ENCODE measurements around the gene SCARF2.
"Not testable (repeated sequence)": the region's sequence is repeated elsewhere in the genome, so short reads cannot be mapped to it uniquely, and the experiment has no call there.

The SCARF2 gene

GRCh38 chr22:20391222-20391621 is 46.4 kb downstream of the SCARF2 start:
- DNase-seq: no peak

GRCh38 chr22:20390394-20390907 is 47.2 kb downstream of the SCARF2 start:
- no peak for DNase-seq

DNA sequence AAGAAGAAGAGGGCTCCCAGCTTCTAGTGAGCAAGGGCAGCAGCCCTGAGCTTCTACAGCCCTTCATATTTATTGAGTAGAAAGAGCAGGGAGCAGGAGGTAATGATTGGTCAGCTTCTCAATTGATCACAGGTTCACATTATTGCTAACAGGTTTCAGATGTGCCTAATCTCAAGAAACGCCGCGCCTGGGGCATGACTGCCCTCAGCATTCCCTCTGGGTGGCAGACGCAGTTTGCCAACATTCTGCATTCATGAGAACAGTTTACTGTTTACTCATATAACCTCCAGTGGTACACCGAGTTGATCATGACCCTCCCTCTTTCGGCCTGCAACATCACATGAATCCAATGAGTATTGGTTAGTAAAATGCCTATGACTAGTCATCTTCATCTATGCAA is 48.3 kb downstream of the SCARF2 start:
- DNase-seq: no peak

GRCh38 chr22:20388200-20388599 is 49.4 kb downstream of the SCARF2 start:
- no peak for DNase-seq

DNA sequence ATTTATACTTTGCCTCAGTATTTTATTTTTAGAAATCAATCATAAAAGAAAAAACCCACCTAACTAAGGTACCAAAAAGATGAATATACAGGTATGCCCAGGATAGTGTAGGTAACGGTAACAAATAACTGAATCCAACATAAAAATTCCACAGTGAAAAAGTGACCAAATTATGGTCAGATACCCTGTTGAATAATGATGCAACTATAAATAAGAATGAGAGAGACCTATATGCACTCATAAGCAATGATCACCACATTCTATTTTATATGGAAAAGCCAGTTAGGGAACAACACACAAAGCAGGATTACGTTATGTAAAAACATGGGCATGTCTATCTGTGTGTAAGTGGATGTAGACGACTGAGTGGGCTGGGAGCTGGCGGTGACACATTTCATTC is 50.7 kb downstream of the SCARF2 start:
- DNase-seq: no peak

DNA sequence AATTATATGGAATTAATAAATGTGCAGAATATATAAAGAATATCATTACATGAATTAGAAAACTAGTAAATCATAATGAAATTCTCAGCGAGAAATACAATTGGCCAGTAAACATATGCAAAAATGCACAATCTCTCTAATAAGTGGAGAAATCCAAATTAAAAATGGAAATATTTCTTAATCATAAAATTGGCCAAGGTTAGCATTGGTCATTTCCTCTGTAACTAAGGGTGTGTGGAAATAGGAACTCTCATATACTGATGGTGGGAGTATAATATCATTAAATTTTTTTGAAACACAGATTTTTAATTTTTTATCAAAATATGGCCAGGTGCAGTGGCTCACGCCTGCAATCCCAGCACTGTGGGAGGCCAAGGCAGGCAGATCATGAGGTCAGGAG is 51.3 kb downstream of the SCARF2 start:
- DNase-seq: no peak

- no peak for DNase-seq
Observed at GRCh38 chr22:20384865-20385264, 52.8 kb downstream of the SCARF2 start.

DNA sequence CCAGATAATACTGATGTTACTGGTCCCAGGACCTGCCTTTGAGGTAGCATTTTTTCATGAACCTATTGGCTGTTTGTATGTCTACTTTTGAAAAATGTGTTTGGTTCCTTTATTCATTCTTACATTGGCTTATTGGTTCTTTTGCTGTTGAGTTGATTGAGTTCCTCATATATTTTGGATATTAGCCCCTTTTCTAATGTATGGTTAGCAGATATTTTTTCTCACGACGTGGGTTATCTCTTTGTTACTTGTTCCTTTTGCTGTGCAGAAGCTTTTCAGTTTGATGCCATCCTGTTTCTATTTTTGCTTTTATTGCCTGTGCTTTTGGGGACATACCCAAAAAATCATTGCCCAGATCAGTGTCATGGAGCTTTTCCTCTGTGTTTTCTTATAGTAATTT is 53.5 kb downstream of the SCARF2 start:
- DNase-seq: no peak

DNA sequence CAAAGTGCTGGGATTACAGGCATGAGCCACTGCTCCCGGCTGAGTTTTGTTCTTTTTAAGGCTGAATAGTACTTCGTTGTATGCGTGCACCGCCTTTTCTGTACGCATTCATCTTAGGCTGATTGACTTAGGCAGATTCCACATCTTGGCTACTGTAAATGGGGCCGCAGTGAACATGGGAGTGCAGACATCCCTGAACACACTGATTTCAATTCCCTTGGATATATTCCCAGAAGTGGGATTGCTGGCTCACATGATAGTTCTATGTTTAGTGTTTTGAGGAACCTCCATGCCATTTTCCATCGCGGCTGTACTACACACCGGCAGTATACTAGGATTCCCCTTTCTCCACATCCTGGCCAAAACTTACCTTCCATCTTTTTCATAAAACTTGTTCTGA is 54.1 kb downstream of the SCARF2 start:
- DNase-seq: no peak

DNA sequence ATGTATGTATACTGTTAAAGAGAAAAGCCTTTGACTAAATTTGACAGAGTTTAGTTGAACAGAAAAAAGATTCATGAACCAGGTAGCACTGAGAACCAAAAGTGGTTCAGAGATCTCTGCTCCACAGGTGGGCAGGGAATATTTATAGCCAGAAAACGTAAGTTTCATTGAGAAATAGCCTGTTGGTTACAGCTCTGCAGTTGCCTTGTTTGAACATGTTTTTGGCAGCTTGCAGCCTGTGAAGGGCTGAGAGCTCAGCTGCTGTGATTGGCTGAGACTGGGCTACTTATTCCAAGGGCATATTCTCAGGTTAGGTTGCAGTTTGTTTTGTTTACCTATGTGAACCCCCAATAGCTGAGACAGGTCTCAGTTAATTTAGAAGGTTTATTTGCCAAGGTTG is 57.1 kb downstream of the SCARF2 start:
- DNase-seq: no peak

DNA sequence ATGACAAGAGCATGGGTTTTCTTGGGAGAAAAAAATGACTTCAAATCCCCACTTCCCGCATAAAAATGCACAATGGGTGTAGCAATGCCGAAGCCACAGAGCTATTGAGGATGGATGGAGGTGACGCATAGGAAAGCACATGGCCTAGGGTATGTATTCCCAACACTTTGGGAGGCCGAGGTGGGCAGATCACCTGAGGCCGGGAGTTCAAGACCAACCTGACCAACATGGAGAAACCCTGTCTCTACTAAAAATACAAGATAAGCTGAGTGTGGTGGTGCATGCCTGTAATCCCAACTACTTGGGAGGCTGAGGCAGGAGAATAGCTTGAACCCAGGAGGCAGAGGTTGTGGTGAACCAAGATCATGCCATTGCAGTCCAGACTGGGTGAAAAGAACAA is 58.9 kb downstream of the SCARF2 start:
- DNase-seq: not testable (repeated sequence)

- no peak for DNase-seq
Observed at GRCh38 chr22:20378110-20378509, 59.5 kb downstream of the SCARF2 start.

GRCh38 chr22:20376983-20377382 is 60.6 kb downstream of the SCARF2 start:
- not testable (repeated sequence) for DNase-seq

DNA sequence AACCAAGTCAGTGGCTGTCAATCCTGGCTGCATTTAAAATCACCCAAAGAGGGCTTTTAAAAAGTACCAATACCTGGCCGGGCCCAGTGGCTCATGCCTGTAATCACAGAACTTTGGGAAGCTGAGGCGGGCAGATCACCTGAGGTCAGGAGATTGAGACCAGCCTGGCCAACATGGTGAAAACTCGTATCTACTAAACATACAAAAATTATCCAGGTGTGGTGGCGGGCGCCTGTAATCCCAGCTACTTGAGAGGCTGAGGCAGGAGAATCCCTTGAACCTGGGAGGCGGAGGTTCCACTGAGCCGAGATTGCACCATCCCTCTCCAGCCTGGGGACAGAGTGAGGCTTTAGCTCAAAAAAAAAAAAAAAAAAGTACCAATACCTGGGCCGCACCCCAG is 61.3 kb downstream of the SCARF2 start:
- DNase-seq: not testable (repeated sequence)
